Psoas muscle (tissue), 8 donors: ENCODE data around the gene CUL3. TPM values are rescaled to one million over a fixed set of nuclear protein-coding genes. Genes with fewer than 3 reads are reported as not detected.

Experiments used
- ATAC-seq, 4 donors: fragments of 200-7000 bp; cut with Tn5 transposase; one replicate each; pipeline ENCODE4 v1.9.1; 2020; ENCODE audit warnings: moderate library complexity in 3 of 4, mild to moderate bottlenecking in 2 of 4
- DNase-seq, 2 donors: peaks; one replicate each; pipeline ENCODE4 v3.0.0-alpha.2; 2020
- H3K27ac ChIP-seq: fragments of 200-600 bp; one replicate; pipeline ENCODE4 v1.8.0; 2022
- H3K27me3 ChIP-seq, 3 donors: fragments of 200-600 bp in 1 of 3; one replicate each; pipeline versions ENCODE4 v1.6.1 to v1.8.0; 2013 to 2022; ENCODE audit warnings: low read length in 2 of 3, mild to moderate bottlenecking in 2 of 3, moderate library complexity in 1 of 3; ENCODE audit not compliant: insufficient read depth in 3 of 3
- H3K36me3 ChIP-seq, 2 donors: fragments of 200-600 bp in 1 of 2; one replicate each; pipeline versions ENCODE4 v1.6.1 to v1.8.0; 2013 to 2022; ENCODE audit warnings: low read depth in 1 of 2, mild to moderate bottlenecking in 1 of 2, moderate library complexity in 1 of 2; ENCODE audit not compliant: insufficient read depth in 1 of 2
- H3K4me1 ChIP-seq: fragments of 200-600 bp; one replicate; pipeline ENCODE4 v1.8.0; 2022
- H3K4me3 ChIP-seq: fragments of 200-600 bp; one replicate; pipeline ENCODE4 v1.8.0; 2022; ENCODE audit warnings: mild to moderate bottlenecking
- H3K9me3 ChIP-seq: fragments of 200-600 bp; one replicate; pipeline ENCODE4 v1.8.0; 2022
- WGBS, 3 donors: extraction: QIAGEN DNeasy Blood & Tissue Kit; methylation state at CpG; one replicate each; pipeline versions ENCODE4 v1.1.6 to v1.1.7; 2013; 5-methylcytosine and 5-hydroxymethylcytosine counted together
- intact Hi-C, 2 donors: fragments of 100-400 bp; cut with DNase I; formaldehyde crosslinking; loops; one replicate each; pipeline versions ENCODE4 v1.11.0 to v1.14.2; 2022
- polyA plus RNA-seq, 3 donors: library from polyadenylated mRNA; stranded (reverse); fragments of 200-250 nt; gene quantifications; one replicate each; pipeline ENCODE4 v1.2.3, GENCODE V29; 2013
- total RNA-seq, 4 donors: library from RNA; stranded (reverse); fragmentation: NEBNext Ultra II Directional in 2 of 4; extraction: Animal tissue kit (Norgen Biotek cat#: 25700) in 2 of 4; gene quantifications; one replicate each; pipeline versions ENCODE4 v1.2.1 to v1.2.4, GENCODE V29; 2021 to 2023
- TF ChIP-seq, protein P1 (sequence below): fragments of 200-600 bp; IDR thresholded peaks from one replicate; pipeline ENCODE4 v1.8.0; 2022; ENCODE audit warnings: antibody characterized with exemption
- donor health status: healthy with polysubstance abuse.
- donor health status: DM: no; HTN: no; CAD: no; lungs with moderate emphysema.
- donor health status: Bipolar disorder and iron deficiency.
- donor health status: healthy.
- donor health status: DM: yes; HTN: yes; CAD: no.
- donor health status: DM: no; HTN: no; CAD: no.
- donor health status: DM: no; HTN: no; CAD: no.
- donor health status: DM: yes; HTN: yes; CAD: no.

CUL3 gene
- total and polyA plus RNA-seq, 7 donors: 103 to 218 (median 128) TPM

DNA sequence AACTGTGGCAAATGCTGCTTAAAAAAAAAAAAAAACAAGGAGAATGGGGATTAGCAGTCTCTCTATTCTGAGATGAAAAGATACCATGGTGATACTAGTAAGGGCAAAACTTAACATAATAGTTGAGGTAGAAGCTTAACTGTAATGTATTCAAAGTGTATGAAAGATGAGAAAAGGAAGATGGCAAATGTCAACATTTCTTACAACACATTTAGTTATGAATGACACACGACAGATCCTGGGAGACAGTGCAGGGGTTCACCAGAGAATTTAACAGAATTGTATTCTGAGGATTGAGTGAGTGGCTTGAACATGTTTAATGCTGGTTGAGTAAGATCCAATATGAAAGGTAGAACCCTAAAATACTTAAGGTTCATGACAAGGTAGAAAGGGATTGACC is 52.7 kb downstream of the CUL3 start:
- H3K27me3 ChIP-seq: no peaks in the 10 kb centered on the region
- TF ChIP-seq, protein P1, sequence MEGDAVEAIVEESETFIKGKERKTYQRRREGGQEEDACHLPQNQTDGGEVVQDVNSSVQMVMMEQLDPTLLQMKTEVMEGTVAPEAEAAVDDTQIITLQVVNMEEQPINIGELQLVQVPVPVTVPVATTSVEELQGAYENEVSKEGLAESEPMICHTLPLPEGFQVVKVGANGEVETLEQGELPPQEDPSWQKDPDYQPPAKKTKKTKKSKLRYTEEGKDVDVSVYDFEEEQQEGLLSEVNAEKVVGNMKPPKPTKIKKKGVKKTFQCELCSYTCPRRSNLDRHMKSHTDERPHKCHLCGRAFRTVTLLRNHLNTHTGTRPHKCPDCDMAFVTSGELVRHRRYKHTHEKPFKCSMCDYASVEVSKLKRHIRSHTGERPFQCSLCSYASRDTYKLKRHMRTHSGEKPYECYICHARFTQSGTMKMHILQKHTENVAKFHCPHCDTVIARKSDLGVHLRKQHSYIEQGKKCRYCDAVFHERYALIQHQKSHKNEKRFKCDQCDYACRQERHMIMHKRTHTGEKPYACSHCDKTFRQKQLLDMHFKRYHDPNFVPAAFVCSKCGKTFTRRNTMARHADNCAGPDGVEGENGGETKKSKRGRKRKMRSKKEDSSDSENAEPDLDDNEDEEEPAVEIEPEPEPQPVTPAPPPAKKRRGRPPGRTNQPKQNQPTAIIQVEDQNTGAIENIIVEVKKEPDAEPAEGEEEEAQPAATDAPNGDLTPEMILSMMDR: no peak
- ATAC-seq: no peak
- peaks cover 4% of the 10 kb centered on the region for H3K9me3 ChIP-seq
- peaks cover 0 to 24% of the 10 kb centered on the region in 2 donors for H3K36me3 ChIP-seq
- H3K4me3 ChIP-seq: no peak overlapping the region
- 81 to 98% (median 85%) methylated on average over 1 of the region's 1 CpG for WGBS, 3 donors
- intact Hi-C loops: no loop called here
- DNase-seq: no peak
- peaks cover 26% of the 10 kb centered on the region for H3K4me1 ChIP-seq
- no peak overlapping the region for H3K27ac ChIP-seq

DNA sequence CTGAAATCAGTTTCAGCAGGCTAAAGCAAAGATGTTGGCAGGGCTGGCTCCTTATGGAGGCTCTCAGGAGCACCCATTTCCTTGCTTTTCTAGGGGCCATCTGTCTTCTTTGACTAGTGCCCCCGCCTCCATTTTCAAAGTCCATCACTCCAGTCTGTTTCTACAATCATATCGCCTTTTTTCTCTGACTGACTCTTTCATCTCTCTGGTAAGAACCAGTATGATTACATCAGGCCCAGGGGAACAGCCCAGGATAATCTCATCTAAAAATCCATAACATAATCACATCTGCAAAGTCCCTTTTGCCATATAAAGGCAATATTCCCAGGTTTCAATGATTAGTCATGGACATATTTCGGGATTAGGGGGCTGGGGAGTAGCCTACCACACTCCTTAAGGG is 57.0 kb downstream of the CUL3 start:
- Histone ChIP-seq H3K27me3 (no peaks in the 10 kb centered on the region), H3K27ac (no peak overlapping the region), H3K36me3 (peaks cover 0 to 12% of the 10 kb centered on the region in 2 donors), H3K4me1 (peaks cover 49% of the 10 kb centered on the region), H3K9me3 (peaks cover 4% of the 10 kb centered on the region), H3K4me3 (no peak overlapping the region)
- no peak for ATAC-seq
- DNase-seq: no peak
- intact Hi-C loops: loop anchor here in 1 of 2 donors (10.0 kb wide), 1 partner anchor 47 kb away; no protein-coding TSS in a partner anchor
- WGBS, 3 donors: 61 to 81% (median 62%) methylated on average over 3 of the region's 3 CpGs
- TF ChIP-seq, protein P1: no peak

DNA sequence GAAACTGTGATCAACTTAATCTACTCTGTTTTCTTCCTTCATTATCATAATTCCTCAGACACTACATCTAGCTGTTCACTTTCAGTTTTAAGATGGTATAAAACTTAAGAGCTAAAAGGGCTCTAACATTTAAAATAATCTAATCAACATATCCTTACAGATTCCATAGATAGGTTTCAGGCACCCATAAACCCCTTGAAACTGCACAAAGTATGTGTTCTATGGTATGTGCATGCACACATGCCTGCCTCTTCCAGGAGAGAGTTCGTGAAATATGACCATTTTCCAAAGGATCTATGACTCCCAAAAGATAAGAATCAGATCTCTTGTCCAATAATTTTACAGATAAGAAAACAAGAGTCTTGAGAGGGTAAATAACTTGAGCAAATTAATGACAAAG is 59.4 kb downstream of the CUL3 start:
- intact Hi-C loops: loop anchor here in 1 of 2 donors (1.0 to 10.0 kb wide), 2 partner anchors 21 to 49 kb away; no protein-coding TSS in a partner anchor
- Histone ChIP-seq H3K27ac (no peak overlapping the region), H3K4me3 (no peak overlapping the region), H3K36me3 (peaks cover 0 to 6% of the 10 kb centered on the region in 2 donors), H3K4me1 (peaks cover 62% of the 10 kb centered on the region), H3K9me3 (peaks cover 4% of the 10 kb centered on the region), H3K27me3 (no peaks in the 10 kb centered on the region)
- ATAC-seq (no peak), DNase-seq (no peak)
- WGBS, 3 donors: 47 to 79% (median 73%) methylated on average over 1 of the region's 1 CpG
- TF ChIP-seq, protein P1: no peak

DNA sequence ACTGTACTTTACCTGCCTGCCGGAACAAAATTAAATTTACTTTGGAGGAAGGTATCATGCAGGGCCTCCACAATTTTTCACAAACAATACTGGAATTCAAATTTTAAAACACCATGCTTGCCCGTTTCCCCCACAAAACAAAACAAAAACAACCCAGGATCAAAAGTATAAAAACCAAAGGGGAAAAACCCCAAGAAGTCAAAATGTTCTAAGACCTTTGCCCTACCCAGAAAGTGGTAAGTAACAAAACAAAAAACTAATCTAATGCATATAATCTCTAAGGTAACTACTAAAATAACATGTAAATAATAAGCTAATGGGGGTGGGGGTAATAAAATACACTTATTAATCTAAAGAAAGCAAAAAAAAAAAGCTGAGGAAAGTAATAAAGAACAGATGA is 60.5 kb downstream of the CUL3 start:
- Histone ChIP-seq H3K4me3 (no peak overlapping the region), H3K36me3 (no peaks in the 10 kb centered on the region), H3K9me3 (peaks cover 2% of the 10 kb centered on the region), H3K27ac (no peak overlapping the region), H3K4me1 (peaks cover 72% of the 10 kb centered on the region), H3K27me3 (no peaks in the 10 kb centered on the region)
- intact Hi-C loops: loop anchor here in 1 of 2 donors (1.0 to 10.0 kb wide), 2 partner anchors 22 to 50 kb away; no protein-coding TSS in a partner anchor
- TF ChIP-seq, protein P1: no peak
- 83 to 91% (median 84%) methylated on average over 2 of the region's 2 CpGs for WGBS, 3 donors
- no peak for ATAC-seq
- no peak for DNase-seq
